Epithelial cell of esophagus (primary cell): ENCODE data around the gene BTBD19.

Source experiments
- DNase-seq: peaks from one replicate; pipeline ENCODE4 v3.0.0; 2010; ENCODE audit warnings: low read depth
- H3K4me3 ChIP-seq: 2 replicates; pipeline ENCODE4 v1.5.1; 2011; ENCODE audit warnings: mild to moderate bottlenecking, low read length, control low read depth
- CTCF ChIP-seq: IDR thresholded peaks from 2 replicates; pipeline ENCODE4 v1.5.1; 2011; ENCODE audit warnings: low read depth, mild to moderate bottlenecking, low read length, control low read depth, inconsistent platforms; ENCODE audit not compliant: insufficient read depth; ENCODE audit errors: missing control alignments

Gene BTBD19

GRCh38 chr1:44784094-44785028, 24.0 kb upstream of the BTBD19 start:
- TF ChIP-seq CTCF = peak; percentile 19
- H3K4me3 ChIP-seq = no peak overlapping the region
- peak; percentile 43 for DNase-seq

- no peak for TF ChIP-seq CTCF
- no peak overlapping the region for H3K4me3 ChIP-seq
- no peak for DNase-seq
These were observed 23.3 kb upstream of the BTBD19 start for GRCh38 chr1:44785029-44785380.

GRCh38 chr1:44785501-44786137, 22.7 kb upstream of the BTBD19 start:
- DNase-seq = no peak
- no peak for TF ChIP-seq CTCF
- H3K4me3 ChIP-seq = peak overlapping the region; percentile 47

- H3K4me3 ChIP-seq = peak overlapping the region; percentile 47
- DNase-seq = peak; percentile 71
- TF ChIP-seq CTCF = peak; percentile 99
These were observed 22.0 kb upstream of the BTBD19 start for GRCh38 chr1:44786138-44786840.

GRCh38 chr1:44786841-44787426, 21.4 kb upstream of the BTBD19 start:
- DNase-seq = no peak
- TF ChIP-seq CTCF = no peak
- H3K4me3 ChIP-seq = no peak overlapping the region

- no peak overlapping the region for H3K4me3 ChIP-seq
- no peak for DNase-seq
- no peak for TF ChIP-seq CTCF
These were observed 20.8 kb upstream of the BTBD19 start for GRCh38 chr1:44787506-44787905.
